ENCODE data around the gene ANTKMT. TPM values are rescaled to one million over a fixed set of nuclear protein-coding genes. Genes with fewer than 3 reads are reported as not detected.

ANTKMT gene
- total RNA-seq, 1 donor from 2014 or later: 7.5 TPM

- peaks cover 14% of the 10 kb centered on the region for H3F3A ChIP-seq (ENCODE audit: low read depth)
- no peak overlapping the region for H3K27ac Mint-ChIP-seq
- TF ChIP-seq, protein P1, sequence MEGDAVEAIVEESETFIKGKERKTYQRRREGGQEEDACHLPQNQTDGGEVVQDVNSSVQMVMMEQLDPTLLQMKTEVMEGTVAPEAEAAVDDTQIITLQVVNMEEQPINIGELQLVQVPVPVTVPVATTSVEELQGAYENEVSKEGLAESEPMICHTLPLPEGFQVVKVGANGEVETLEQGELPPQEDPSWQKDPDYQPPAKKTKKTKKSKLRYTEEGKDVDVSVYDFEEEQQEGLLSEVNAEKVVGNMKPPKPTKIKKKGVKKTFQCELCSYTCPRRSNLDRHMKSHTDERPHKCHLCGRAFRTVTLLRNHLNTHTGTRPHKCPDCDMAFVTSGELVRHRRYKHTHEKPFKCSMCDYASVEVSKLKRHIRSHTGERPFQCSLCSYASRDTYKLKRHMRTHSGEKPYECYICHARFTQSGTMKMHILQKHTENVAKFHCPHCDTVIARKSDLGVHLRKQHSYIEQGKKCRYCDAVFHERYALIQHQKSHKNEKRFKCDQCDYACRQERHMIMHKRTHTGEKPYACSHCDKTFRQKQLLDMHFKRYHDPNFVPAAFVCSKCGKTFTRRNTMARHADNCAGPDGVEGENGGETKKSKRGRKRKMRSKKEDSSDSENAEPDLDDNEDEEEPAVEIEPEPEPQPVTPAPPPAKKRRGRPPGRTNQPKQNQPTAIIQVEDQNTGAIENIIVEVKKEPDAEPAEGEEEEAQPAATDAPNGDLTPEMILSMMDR (IDR thresholded peaks at IDR 0.05): no peak
- TF ChIP-seq EZH2phosphoT487 (IDR thresholded peaks at IDR 0.05): no peak
- no peak for TF ChIP-seq EZH2 (IDR thresholded peaks at IDR 0.05)
- H3K9ac ChIP-seq: no peak overlapping the region
- H3K36me3 ChIP-seq: no peaks in the 10 kb centered on the region
- no peak overlapping the region for H3K27ac ChIP-seq
- peaks cover 5% of the 10 kb centered on the region for H3K4me1 ChIP-seq
- no peak overlapping the region for H2AFZ ChIP-seq (replicated peaks)
- no peaks in the 10 kb centered on the region for H3K9me3 Mint-ChIP-seq
- no peak overlapping the region for H3K4me3 ChIP-seq
- H3K9me3 ChIP-seq (ENCODE audit: low read depth): no peaks in the 10 kb centered on the region
- DNase-seq (ENCODE audit: low spot score): no peak
- peaks cover 3% of the 10 kb centered on the region for H3K27me3 Mint-ChIP-seq (ENCODE audit: insufficient read depth, low read depth)
- no peaks in the 10 kb centered on the region for H3K79me2 ChIP-seq (ENCODE audit: low read depth)
- H3K4me3 Mint-ChIP-seq: no peak overlapping the region
- no peak overlapping the region for H3K4me2 ChIP-seq
- H3K36me3 Mint-ChIP-seq: peaks cover 2% of the 10 kb centered on the region
- H4K20me1 ChIP-seq (ENCODE audit: low read depth): peaks cover 7% of the 10 kb centered on the region
- H3K27me3 ChIP-seq: peaks cover 22% of the 10 kb centered on the region
- no peaks in the 10 kb centered on the region for H3K4me1 Mint-ChIP-seq
Observed at GRCh38 chr16:732332-732731, 11.4 kb downstream of the ANTKMT start.

DNA sequence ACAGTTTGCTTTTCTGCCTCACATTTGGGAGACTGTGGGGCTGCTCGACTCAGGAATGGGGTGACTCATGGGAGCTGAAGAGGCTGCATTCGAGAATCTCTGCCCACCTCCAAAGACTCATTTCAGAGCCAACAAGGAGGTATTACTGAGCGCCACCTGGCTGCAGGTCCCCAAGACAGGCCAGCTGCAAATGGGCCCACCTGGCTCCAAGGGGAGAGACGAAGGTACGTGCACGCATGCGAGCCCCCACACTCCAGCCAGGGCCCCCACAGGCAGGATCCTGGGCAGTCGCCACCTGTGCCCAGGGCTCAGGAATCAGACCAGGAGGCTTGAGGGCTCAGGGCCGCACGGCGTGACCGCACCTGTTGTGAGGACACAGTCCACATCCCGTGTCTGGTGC lies 12.0 kb downstream of the ANTKMT start:
- Histone ChIP-seq H4K20me1 (ENCODE audit: low read depth) (peaks cover 4% of the 10 kb centered on the region), H3K4me2 (no peak overlapping the region), H3K27me3 (peaks cover 16% of the 10 kb centered on the region), H3K27ac (no peak overlapping the region), H3K36me3 (no peaks in the 10 kb centered on the region), H3K4me1 (no peaks in the 10 kb centered on the region), H3F3A (ENCODE audit: low read depth) (peaks cover 8% of the 10 kb centered on the region), H3K79me2 (ENCODE audit: low read depth) (no peaks in the 10 kb centered on the region), H3K9ac (no peak overlapping the region), H3K4me3 (no peak overlapping the region), H3K9me3 (ENCODE audit: low read depth) (no peaks in the 10 kb centered on the region), H2AFZ (replicated peaks) (no peak overlapping the region)
- Mint-ChIP-seq H3K27me3 (ENCODE audit: insufficient read depth, low read depth) (no peaks in the 10 kb centered on the region), H3K4me1 (no peaks in the 10 kb centered on the region), H3K36me3 (peaks cover 5% of the 10 kb centered on the region), H3K9me3 (no peaks in the 10 kb centered on the region), H3K4me3 (no peak overlapping the region), H3K27ac (no peak overlapping the region)
- TF ChIP-seq EZH2phosphoT487 (IDR thresholded peaks at IDR 0.05) (no peak), EZH2 (IDR thresholded peaks at IDR 0.05) (no peak)
- TF ChIP-seq, protein P1 (IDR thresholded peaks at IDR 0.05): no peak
- no peak for DNase-seq (ENCODE audit: low spot score)

DNA sequence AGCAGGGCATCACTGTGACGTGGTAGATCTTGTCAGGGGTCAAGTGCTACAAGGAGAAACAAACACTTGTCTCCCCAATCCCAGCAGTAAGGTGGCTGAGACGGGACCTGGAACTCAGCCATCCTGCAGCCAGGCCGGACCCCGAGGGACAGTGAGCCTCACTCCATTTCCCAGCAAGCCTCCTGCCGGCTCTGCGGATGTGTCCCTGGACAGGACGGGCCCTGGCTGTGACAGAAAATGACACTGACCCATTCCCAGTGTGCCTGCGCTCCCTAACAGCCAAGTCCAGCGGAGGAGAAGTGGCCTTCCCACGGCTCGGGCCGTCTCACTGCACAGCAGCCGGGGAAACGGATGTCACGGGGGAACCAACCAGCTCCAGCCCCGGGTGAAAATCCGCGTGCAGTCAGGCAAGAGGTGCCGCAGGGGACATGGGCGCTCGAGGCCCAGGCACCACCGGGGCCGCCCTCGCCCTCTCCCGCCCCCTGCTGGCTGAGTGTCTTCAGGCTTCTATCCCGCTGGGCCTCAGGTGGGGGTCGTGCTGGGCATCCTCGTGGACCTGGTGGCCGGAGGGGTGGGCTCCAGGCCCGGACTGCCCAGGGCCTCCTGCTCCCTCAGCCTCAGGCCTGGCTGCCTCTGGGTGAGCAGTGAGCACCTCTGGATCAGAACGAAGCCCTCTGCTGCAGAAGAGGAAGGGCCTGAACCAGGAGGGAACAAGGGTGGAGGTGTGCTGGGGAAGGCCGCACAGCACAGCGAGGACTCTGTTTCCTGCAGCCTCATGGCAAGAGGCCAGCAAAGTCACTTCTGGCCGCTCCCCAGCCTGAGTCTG lies 12.6 kb downstream of the ANTKMT start:
- peaks cover 5% of the 10 kb centered on the region for H3K36me3 Mint-ChIP-seq
- TF ChIP-seq EZH2phosphoT487 (IDR thresholded peaks at IDR 0.05): no peak
- TF ChIP-seq, protein P1 (IDR thresholded peaks at IDR 0.05): peak; percentile 38
- H3K27me3 Mint-ChIP-seq (ENCODE audit: insufficient read depth, low read depth): no peaks in the 10 kb centered on the region

More for the DNA sequence above, 12.6 kb downstream of the ANTKMT start:
- Mint-ChIP-seq H3K27ac (no peak overlapping the region), H3K9me3 (no peaks in the 10 kb centered on the region), H3K4me1 (no peaks in the 10 kb centered on the region), H3K4me3 (no peak overlapping the region)
- no peak overlapping the region for H3K27ac ChIP-seq
- H3K4me2 ChIP-seq: no peak overlapping the region
- H3K4me3 ChIP-seq: no peak overlapping the region
- peaks cover 4% of the 10 kb centered on the region for H4K20me1 ChIP-seq (ENCODE audit: low read depth)
- peaks cover 10% of the 10 kb centered on the region for H3K27me3 ChIP-seq
- DNase-seq (ENCODE audit: low spot score): peak; percentile 35
- no peaks in the 10 kb centered on the region for H3K4me1 ChIP-seq
- H3K79me2 ChIP-seq (ENCODE audit: low read depth): no peaks in the 10 kb centered on the region
- H3K9me3 ChIP-seq (ENCODE audit: low read depth): no peaks in the 10 kb centered on the region
- no peak overlapping the region for H2AFZ ChIP-seq (replicated peaks)
- no peaks in the 10 kb centered on the region for H3K36me3 ChIP-seq
- peaks cover 8% of the 10 kb centered on the region for H3F3A ChIP-seq (ENCODE audit: low read depth)
- no peak overlapping the region for H3K9ac ChIP-seq
